ENCODE measurements around the gene EMILIN1.

- TF ChIP-seq, protein P1, sequence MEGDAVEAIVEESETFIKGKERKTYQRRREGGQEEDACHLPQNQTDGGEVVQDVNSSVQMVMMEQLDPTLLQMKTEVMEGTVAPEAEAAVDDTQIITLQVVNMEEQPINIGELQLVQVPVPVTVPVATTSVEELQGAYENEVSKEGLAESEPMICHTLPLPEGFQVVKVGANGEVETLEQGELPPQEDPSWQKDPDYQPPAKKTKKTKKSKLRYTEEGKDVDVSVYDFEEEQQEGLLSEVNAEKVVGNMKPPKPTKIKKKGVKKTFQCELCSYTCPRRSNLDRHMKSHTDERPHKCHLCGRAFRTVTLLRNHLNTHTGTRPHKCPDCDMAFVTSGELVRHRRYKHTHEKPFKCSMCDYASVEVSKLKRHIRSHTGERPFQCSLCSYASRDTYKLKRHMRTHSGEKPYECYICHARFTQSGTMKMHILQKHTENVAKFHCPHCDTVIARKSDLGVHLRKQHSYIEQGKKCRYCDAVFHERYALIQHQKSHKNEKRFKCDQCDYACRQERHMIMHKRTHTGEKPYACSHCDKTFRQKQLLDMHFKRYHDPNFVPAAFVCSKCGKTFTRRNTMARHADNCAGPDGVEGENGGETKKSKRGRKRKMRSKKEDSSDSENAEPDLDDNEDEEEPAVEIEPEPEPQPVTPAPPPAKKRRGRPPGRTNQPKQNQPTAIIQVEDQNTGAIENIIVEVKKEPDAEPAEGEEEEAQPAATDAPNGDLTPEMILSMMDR (IDR thresholded peaks at IDR 0.05): no peak
- TF ChIP-seq REST (IDR thresholded peaks at IDR 0.05; ENCODE audit: insufficient read depth in 1 of 2, low read depth in 2 of 2, low read length in 1 of 2): no peak
- TF ChIP-seq SIN3A (IDR thresholded peaks at IDR 0.05; ENCODE audit: borderline replicate concordance, insufficient read depth, low read depth, low read length): no peak
- TF ChIP-seq TCF7L2 (IDR thresholded peaks at IDR 0.05; ENCODE audit: low read depth, low read length): no peak
- TF ChIP-seq POLR2AphosphoS5 (IDR thresholded peaks at IDR 0.05; ENCODE audit: low read depth, low read length): no peak
Observed at GRCh38 chr2:27102329-27102728, 23.9 kb downstream of the EMILIN1 start.

Measured in Panc1 (cell line).